IMR-90 (cell line): ENCODE results near the gene ZC3H7B. TPM values are rescaled to one million over a fixed set of nuclear protein-coding genes. Genes with fewer than 3 reads are reported as not detected.

Experiments used
- ATAC-seq: fragments of 200-7000 bp; cut with Tn5 transposase; 2 replicates; pipeline ENCODE4 v1.9.1; 2020; ENCODE audit warnings: low read depth, mild to moderate bottlenecking, moderate library complexity
- BruUV-seq: library from RNA; stranded (reverse); fragments of 400-500 nt; replicated peaks from 2 replicates; lab custom pipeline; 2021; lab: Mats Ljungman, UMichigan
- CTCF ChIA-PET: fragments of 300-600 bp; formaldehyde crosslinking; extraction: SDS; loops from one replicate; lab custom pipeline; 2021; ENCODE audit warnings: antibody characterized with exemption; lab: Yijun Ruan, JAX
- POLR2A ChIA-PET: fragments of 300-600 bp; sonication (Branson Sonifier 250); formaldehyde crosslinking; loops from one replicate; lab custom pipeline; 2022; ENCODE audit warnings: antibody characterized with exemption; ENCODE audit not compliant: unreplicated experiment; lab: Charles Lee
- DNase-seq: peaks from one replicate; pipeline ENCODE4 v3.0.0; 2013
- H2AFZ ChIP-seq: replicated peaks from 2 replicates; pipeline ENCODE3; 2013; ENCODE audit warnings: low read length, mild to moderate bottlenecking; ENCODE audit not compliant: poor library complexity
- H2AK5ac ChIP-seq: 2 replicates; pipeline ENCODE4 v1.6.1; 2013; ENCODE audit warnings: low read depth, low read length, inconsistent platforms
- H2AK9ac ChIP-seq: replicated peaks from 2 replicates; pipeline ENCODE3; 2013; ENCODE audit warnings: mild to moderate bottlenecking, low read depth, low read length, moderate library complexity; ENCODE audit not compliant: poor library complexity
- H2BK120ac ChIP-seq: 2 replicates; pipeline ENCODE4 v1.6.1; 2013; ENCODE audit warnings: low read depth, low read length, inconsistent platforms
- H2BK15ac ChIP-seq: 3 replicates; pipeline ENCODE4 v1.6.1; 2013; ENCODE audit warnings: low read depth, low read length, inconsistent platforms
- H2BK20ac ChIP-seq: 2 replicates; pipeline ENCODE4 v1.6.1; 2013; ENCODE audit warnings: low read depth, mild to moderate bottlenecking, inconsistent platforms, low read length, moderate library complexity
- H2BK5ac ChIP-seq: 2 replicates; pipeline ENCODE4 v1.6.1; 2013; ENCODE audit warnings: mild to moderate bottlenecking, low read depth, low read length, inconsistent platforms; ENCODE audit not compliant: poor library complexity, severe bottlenecking
- H3K14ac ChIP-seq: replicated peaks from 2 replicates; pipeline ENCODE4 v1.6.1; 2013; ENCODE audit warnings: low read depth, low read length, inconsistent platforms
- H3K18ac ChIP-seq: 2 replicates; pipeline ENCODE4 v1.6.1; 2013; ENCODE audit warnings: low read depth, low read length, control low read depth
- H3K23ac ChIP-seq: 2 replicates; pipeline ENCODE4 v1.6.1; 2013; ENCODE audit warnings: low read depth, low read length, inconsistent platforms
- H3K27ac ChIP-seq: 2 replicates; pipeline ENCODE4 v1.5.1; 2013; ENCODE audit warnings: mild to moderate bottlenecking, control low read depth, low read length; ENCODE audit not compliant: insufficient read depth
- H3K27me3 ChIP-seq: 2 replicates; pipeline ENCODE4 v1.6.1; 2013; ENCODE audit warnings: low read length; ENCODE audit not compliant: control insufficient read depth, insufficient read depth
- H3K36me3 ChIP-seq: 2 replicates; pipeline ENCODE4 v1.6.1; 2013; ENCODE audit warnings: low read length, mixed read lengths; ENCODE audit not compliant: control insufficient read depth, insufficient read depth
- H3K4ac ChIP-seq: 2 replicates; pipeline ENCODE4 v1.6.1; 2013; ENCODE audit warnings: low read depth, low read length, inconsistent platforms
- H3K4me1 ChIP-seq: 2 replicates; pipeline ENCODE4 v1.6.1; 2013; ENCODE audit warnings: low read length, mixed read lengths; ENCODE audit not compliant: control insufficient read depth, insufficient read depth
- H3K4me2 ChIP-seq: 2 replicates; pipeline ENCODE4 v1.6.1; 2013; ENCODE audit warnings: low read depth, mild to moderate bottlenecking, control low read depth, low read length, moderate library complexity
- H3K4me3 ChIP-seq: 2 replicates; pipeline ENCODE4 v1.5.1; 2013; ENCODE audit warnings: low read depth, mild to moderate bottlenecking, control low read depth, low read length, moderate library complexity; ENCODE audit not compliant: insufficient read depth
- H3K56ac ChIP-seq: 2 replicates; pipeline ENCODE4 v1.6.1; 2013; ENCODE audit warnings: low read length, inconsistent platforms; ENCODE audit not compliant: insufficient read depth; ENCODE audit errors: extremely low read depth
- H3K79me1 ChIP-seq, 2 experiments: 2 replicates each; pipeline ENCODE4 v1.6.1; 2013; ENCODE audit warnings: low read length in 2 of 2, inconsistent platforms in 1 of 2, low read depth in 1 of 2
- H3K9ac ChIP-seq: 2 replicates; pipeline ENCODE4 v1.6.1; 2013; ENCODE audit warnings: low read depth, low read length, control low read depth
- H3K9me1 ChIP-seq: 2 replicates; pipeline ENCODE4 v1.6.1; 2013; ENCODE audit warnings: low read length, inconsistent platforms; ENCODE audit not compliant: insufficient read depth
- H3K9me3 ChIP-seq: 2 replicates; pipeline ENCODE4 v1.6.1; 2013; ENCODE audit warnings: low read length; ENCODE audit not compliant: control insufficient read depth, insufficient read depth
- H4K20me1 ChIP-seq: 2 replicates; pipeline ENCODE4 v1.6.1; 2013; ENCODE audit warnings: low read length, inconsistent platforms; ENCODE audit not compliant: insufficient read depth
- H4K5ac ChIP-seq: 2 replicates; pipeline ENCODE4 v1.6.1; 2013; ENCODE audit warnings: mild to moderate bottlenecking, low read depth, low read length, control low read depth
- H4K8ac ChIP-seq, 2 experiments: 2 replicates each; pipeline ENCODE4 v1.6.1; 2013; ENCODE audit warnings: low read depth in 2 of 2, low read length in 2 of 2, control low read depth in 1 of 2, inconsistent platforms in 1 of 2
- H4K91ac ChIP-seq: 2 replicates; pipeline ENCODE4 v1.6.1; 2013; ENCODE audit warnings: low read depth, low read length, inconsistent platforms; ENCODE audit not compliant: insufficient read depth
- BHLHE40 ChIP-seq: fragments of 150-350 bp; IDR thresholded peaks from 2 replicates; pipeline ENCODE4 v1.6.1; 2016; ENCODE audit warnings: mild to moderate bottlenecking, low read depth, low read length
- MAFK ChIP-seq: IDR thresholded peaks from 2 replicates; pipeline ENCODE4 v1.6.1; 2012; ENCODE audit warnings: low read depth, low read length, improper control_type of control experiment
- MAZ ChIP-seq: IDR thresholded peaks from 2 replicates; pipeline ENCODE4 v1.6.1; 2012; ENCODE audit warnings: low read depth, mild to moderate bottlenecking, low read length, improper control_type of control experiment, moderate library complexity, borderline replicate concordance
- POLR2A ChIP-seq: IDR thresholded peaks from 2 replicates; pipeline ENCODE4 v1.6.1; 2012; ENCODE audit warnings: mild to moderate bottlenecking, low read depth, low read length
- RAD21 ChIP-seq: IDR thresholded peaks from 2 replicates; pipeline ENCODE4 v1.6.1; 2012; ENCODE audit warnings: low read length, improper control_type of control experiment
- WGBS, 2 experiments: methylation state at CpG; one replicate each; pipeline versions ENCODE4 v1.1.5 to v1.1.7; 2013; ENCODE audit warnings: missing lambda C conversion rate in 2 of 2; ENCODE audit not compliant: insufficient read length in 1 of 2; ENCODE audit errors: extremely low coverage in 2 of 2; 5-methylcytosine and 5-hydroxymethylcytosine counted together
- dilution Hi-C: fragments of 300-500 bp; cut with HindIII; formaldehyde crosslinking; loops from one replicate; pipeline ENCODE4 v1.14.3; 2018; ENCODE audit warnings: low sequenced_read_pairs; ENCODE audit not compliant: unreplicated experiment
- in situ Hi-C: fragments of 300-500 bp; cut with MboI; formaldehyde crosslinking; loops from 3 replicates; pipeline ENCODE4 v1.14.3; 2019; ENCODE audit warnings: low sequenced_read_pairs, inconsistent platforms, mixed read lengths
- intact Hi-C: fragments of 100-400 bp; cut with micrococcal nuclease; formaldehyde crosslinking; loops from 2 replicates; pipeline ENCODE4 v1.10.0; 2022
- polyA plus RNA-seq, 3 experiments: library from polyadenylated mRNA; depleted of rRNA; stranded (reverse); fragments of >200 nt; gene quantifications; 2 replicates each; pipeline ENCODE4 v1.2.3, GENCODE V29; 2012; ENCODE audit warnings: low replicate concordance in 1 of 3
- total RNA-seq: library from RNA; depleted of rRNA; stranded (reverse); fragments of >200 nt; gene quantifications from 2 replicates; pipeline ENCODE4 v1.2.3, GENCODE V29; 2012
- TF ChIP-seq, protein P1 (sequence below): fragments of 150-350 bp; IDR thresholded peaks from 2 replicates; pipeline ENCODE4 v1.6.1; 2017; ENCODE audit warnings: mild to moderate bottlenecking, antibody characterized with exemption, low read length, low read depth

Gene ZC3H7B
- total and polyA plus RNA-seq, 2 of the 4 experiments (the other 2 are of a cell fraction) = 37.6 to 72.3 TPM

DNA sequence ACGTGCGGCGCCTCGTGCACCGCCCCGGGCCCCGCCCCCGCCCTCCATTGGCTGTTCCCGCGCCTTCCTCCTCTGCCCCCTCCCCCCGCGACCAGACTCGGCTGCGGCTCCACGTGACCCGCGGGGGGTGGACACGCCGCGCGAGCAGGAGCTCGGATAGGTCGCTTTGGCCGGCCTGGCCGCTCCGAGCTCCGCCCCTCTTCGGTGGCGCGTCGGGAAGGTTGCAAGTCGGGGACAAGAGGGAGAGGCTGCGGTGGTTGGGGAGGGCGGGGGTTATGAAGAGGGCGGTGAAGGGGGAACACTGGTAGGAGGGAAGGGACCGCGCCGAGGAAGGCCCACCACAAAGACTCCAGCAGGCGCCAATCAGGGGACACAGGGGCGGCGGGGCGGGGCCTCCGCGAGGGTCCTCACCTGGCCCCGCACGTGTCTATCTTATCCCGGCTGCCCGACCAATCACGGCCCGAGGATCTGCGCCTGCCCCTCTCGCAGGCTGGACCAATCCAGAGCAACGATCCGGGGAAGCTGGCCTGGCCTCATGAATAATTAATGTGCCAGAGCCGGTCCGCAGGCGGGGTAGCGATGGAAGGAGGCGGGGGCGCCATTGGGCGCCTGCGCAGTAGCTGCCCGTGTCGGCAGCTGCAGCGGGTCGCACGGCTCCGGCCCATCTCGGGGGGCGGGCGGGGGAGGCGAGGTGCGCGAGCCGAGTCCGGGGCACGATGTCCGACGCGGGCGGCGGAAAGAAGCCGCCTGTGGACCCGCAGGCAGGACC is 80.2 kb downstream of the ZC3H7B start, which contains the start of gene TEF:
TEF (plus strand) TSS at position 614 of the 769 bp plus-strand sequence; CDS start at position 717, 103 bp downstream.
- peak within 1 kb of the TSS; percentile 86 for H3K14ac ChIP-seq
- peak within 1 kb of the TSS; percentile 80; the same call in 2 of the 3 replicates for H2BK15ac ChIP-seq
- peak within 1 kb of the TSS; percentile 56 for H2AK5ac ChIP-seq
- H4K5ac ChIP-seq = peak within 1 kb of the TSS; percentile 56
- peak within 1 kb of the TSS; percentile 86; the same call in 1 of the 2 replicates for H3K23ac ChIP-seq
- peak within 1 kb of the TSS; percentile 88 for H3K56ac ChIP-seq
- intact Hi-C loops = loop anchor here (2.0 kb wide), 1 partner anchor 65 kb away; the partner anchor contains the start of gene TOB2
- H2BK120ac ChIP-seq = peak within 1 kb of the TSS; percentile 91
- no peaks in the 10 kb centered on the region for H4K20me1 ChIP-seq
- peak within 1 kb of the TSS; percentile 93 for H4K91ac ChIP-seq
- in situ Hi-C loops = no loop called here
- dilution Hi-C loops = no loop called here
- peak within 1 kb of the TSS; percentile 95 for H2AFZ ChIP-seq
- peak within 1 kb of the TSS; percentile 86 for H3K27ac ChIP-seq
- peak; percentile 98 for DNase-seq
- H3K4me1 ChIP-seq = peaks cover 9% of the 10 kb centered on the region
- H3K79me1 ChIP-seq = peaks cover 13 to 31% of the 10 kb centered on the region in 2 experiments
- peak within 1 kb of the TSS; percentile 47 for H3K18ac ChIP-seq
- H3K9me1 ChIP-seq = peaks cover 1% of the 10 kb centered on the region; the same call in 1 of the 2 replicates
- ChIA-PET POLR2A (interaction anchor here (0.6 to 1.0 kb wide), 6 partner anchors 17 to 1240 kb away, joined by 3 to 13 read pairs (median 7); no protein-coding TSS in a partner anchor), CTCF (interaction anchor here (0.5 to 1.7 kb wide), 4 partner anchors 15 to 79 kb away, joined by 3 to 9 read pairs (median 3); no protein-coding TSS in a partner anchor)
- H3K9ac ChIP-seq = peak within 1 kb of the TSS; percentile 74
- no TSS peak for BruUV-seq
- no peaks in the 10 kb centered on the region for H3K9me3 ChIP-seq
- peak within 1 kb of the TSS; percentile 83 for H3K4me2 ChIP-seq
- peak within 1 kb of the TSS; percentile 88 for H2BK5ac ChIP-seq
- H4K8ac ChIP-seq = peak within 1 kb of the TSS; percentile 60 to 71
- no peaks in the 10 kb centered on the region for H3K27me3 ChIP-seq
- 0% methylated on average over 52 of the region's 84 CpGs; no CpG with 5 or more reads in 1 of the 2 experiments for WGBS, 2 experiments
- H2BK20ac ChIP-seq = peak within 1 kb of the TSS; percentile 48; the same call in 1 of the 2 replicates
- H3K4ac ChIP-seq = peak within 1 kb of the TSS; percentile 90
- H3K36me3 ChIP-seq = no peaks in the 10 kb centered on the region
- H3K4me3 ChIP-seq = peak within 1 kb of the TSS; percentile 64
- H2AK9ac ChIP-seq = peak within 1 kb of the TSS; percentile 94
- peak; percentile 88 for ATAC-seq
- no peak for TF ChIP-seq MAFK
- TF ChIP-seq MAZ = peak; percentile 92
- TF ChIP-seq RAD21 = no peak
- TF ChIP-seq, protein P1, sequence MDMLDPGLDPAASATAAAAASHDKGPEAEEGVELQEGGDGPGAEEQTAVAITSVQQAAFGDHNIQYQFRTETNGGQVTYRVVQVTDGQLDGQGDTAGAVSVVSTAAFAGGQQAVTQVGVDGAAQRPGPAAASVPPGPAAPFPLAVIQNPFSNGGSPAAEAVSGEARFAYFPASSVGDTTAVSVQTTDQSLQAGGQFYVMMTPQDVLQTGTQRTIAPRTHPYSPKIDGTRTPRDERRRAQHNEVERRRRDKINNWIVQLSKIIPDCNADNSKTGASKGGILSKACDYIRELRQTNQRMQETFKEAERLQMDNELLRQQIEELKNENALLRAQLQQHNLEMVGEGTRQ = peak; percentile 96
- TF ChIP-seq POLR2A = peak; percentile 52
- peak; percentile 37; the same call in 1 of the 2 replicates for TF ChIP-seq BHLHE40
